Measurements from ENCODE around the gene PHC2. TPM values are rescaled to one million over a fixed set of nuclear protein-coding genes. Genes with fewer than 3 reads are reported as not detected.

The PHC2 gene
- total and polyA plus RNA-seq, 4 donors = 79.9 to 311 (median 121) TPM

GRCh38 chr1:33393991-33394390 is 36.9 kb downstream of the PHC2 start:
- H3K9ac ChIP-seq (ENCODE audit: insufficient read depth in 1 of 2, low read length in 2 of 2) = no peak overlapping the region
- TF ChIP-seq CTCF (IDR thresholded peaks at IDR 0.05; ENCODE audit: control extremely low read depth, extremely low read depth) = no peak
- ATAC-seq (ENCODE audit: insufficient read depth, low FRiP score) = no peak
- H3K9me3 ChIP-seq (ENCODE audit: control insufficient read depth in 4 of 4, insufficient read depth in 3 of 4, low read length in 3 of 4) = no peaks in the 10 kb centered on the region
- no peaks in the 10 kb centered on the region for H3K27me3 ChIP-seq (ENCODE audit: control insufficient read depth in 3 of 3, insufficient read depth in 3 of 3, low read length in 2 of 3)
- no peak overlapping the region for H3K4me3 ChIP-seq
- no peak overlapping the region for H3K27ac ChIP-seq (ENCODE audit: low read depth in 1 of 2, low read length in 1 of 2)
- H3K4me1 ChIP-seq (ENCODE audit: control insufficient read depth in 5 of 5, insufficient read depth in 5 of 5, low read length in 5 of 5) = peaks cover 5 to 25% (median 8%) of the 10 kb centered on the region in 5 donors
- no peaks in the 10 kb centered on the region for H3K36me3 ChIP-seq (ENCODE audit: control insufficient read depth in 4 of 4, insufficient read depth in 4 of 4, low read length in 4 of 4)
- DNase-seq = no peak

- Histone ChIP-seq H3K27ac (ENCODE audit: low read depth in 1 of 2, low read length in 1 of 2) (no peak overlapping the region), H3K27me3 (ENCODE audit: control insufficient read depth in 3 of 3, insufficient read depth in 3 of 3, low read length in 2 of 3) (no peaks in the 10 kb centered on the region), H3K9ac (ENCODE audit: insufficient read depth in 1 of 2, low read length in 2 of 2) (no peak overlapping the region), H3K36me3 (ENCODE audit: control insufficient read depth in 4 of 4, insufficient read depth in 4 of 4, low read length in 4 of 4) (no peaks in the 10 kb centered on the region), H3K4me3 (no peak overlapping the region), H3K9me3 (ENCODE audit: control insufficient read depth in 4 of 4, insufficient read depth in 3 of 4, low read length in 3 of 4) (no peaks in the 10 kb centered on the region), H3K4me1 (ENCODE audit: control insufficient read depth in 5 of 5, insufficient read depth in 5 of 5, low read length in 5 of 5) (peaks cover 5 to 28% (median 9%) of the 10 kb centered on the region in 5 donors)
- 62 to 73% methylated on average over 2 of the region's 2 CpGs for WGBS, 2 donors
- no peak for TF ChIP-seq CTCF (IDR thresholded peaks at IDR 0.05; ENCODE audit: control extremely low read depth, extremely low read depth)
- DNase-seq (no peak), ATAC-seq (ENCODE audit: insufficient read depth, low FRiP score) (no peak)
Measured at GRCh38 chr1:33393524-33393923, 37.4 kb downstream of the PHC2 start.

- Histone ChIP-seq H3K9ac (ENCODE audit: insufficient read depth in 1 of 2, low read length in 2 of 2) (no peak overlapping the region), H3K9me3 (ENCODE audit: control insufficient read depth in 4 of 4, insufficient read depth in 3 of 4, low read length in 3 of 4) (no peaks in the 10 kb centered on the region), H3K4me1 (ENCODE audit: control insufficient read depth in 5 of 5, insufficient read depth in 5 of 5, low read length in 5 of 5) (peaks cover 5 to 25% (median 8%) of the 10 kb centered on the region in 5 donors), H3K27me3 (ENCODE audit: control insufficient read depth in 3 of 3, insufficient read depth in 3 of 3, low read length in 2 of 3) (no peaks in the 10 kb centered on the region), H3K36me3 (ENCODE audit: control insufficient read depth in 4 of 4, insufficient read depth in 4 of 4, low read length in 4 of 4) (no peaks in the 10 kb centered on the region), H3K27ac (ENCODE audit: low read depth in 1 of 2, low read length in 1 of 2) (no peak overlapping the region), H3K4me3 (no peak overlapping the region)
- TF ChIP-seq CTCF (IDR thresholded peaks at IDR 0.05; ENCODE audit: control extremely low read depth, extremely low read depth) = no peak
- ATAC-seq (ENCODE audit: insufficient read depth, low FRiP score) (no peak), DNase-seq (peak; percentile 66 to 78 (median 78))
- WGBS, 2 donors = 42 to 59% methylated on average over 3 of the region's 3 CpGs
Measured at GRCh38 chr1:33392639-33393038, 38.3 kb downstream of the PHC2 start.

- WGBS, 2 donors = 85 to 89% methylated on average over 8 of the region's 8 CpGs
- H3K27me3 ChIP-seq (ENCODE audit: control insufficient read depth in 3 of 3, insufficient read depth in 3 of 3, low read length in 2 of 3) = no peaks in the 10 kb centered on the region
- H3K4me3 ChIP-seq = peak overlapping the region; percentile 5
- no peaks in the 10 kb centered on the region for H3K9me3 ChIP-seq (ENCODE audit: control insufficient read depth in 4 of 4, insufficient read depth in 3 of 4, low read length in 3 of 4)
- H3K9ac ChIP-seq (ENCODE audit: insufficient read depth in 1 of 2, low read length in 2 of 2) = no peak overlapping the region
- no peak for ATAC-seq (ENCODE audit: insufficient read depth, low FRiP score)
- TF ChIP-seq CTCF (IDR thresholded peaks at IDR 0.05; ENCODE audit: control extremely low read depth, extremely low read depth) = no peak
- no peak overlapping the region for H3K27ac ChIP-seq (ENCODE audit: low read depth in 1 of 2, low read length in 1 of 2)
- no peaks in the 10 kb centered on the region for H3K36me3 ChIP-seq (ENCODE audit: control insufficient read depth in 4 of 4, insufficient read depth in 4 of 4, low read length in 4 of 4)
- peaks cover 5 to 25% (median 7%) of the 10 kb centered on the region in 5 donors for H3K4me1 ChIP-seq (ENCODE audit: control insufficient read depth in 5 of 5, insufficient read depth in 5 of 5, low read length in 5 of 5)
- DNase-seq = no peak
Measured at GRCh38 chr1:33392206-33392605, 38.7 kb downstream of the PHC2 start.

All from lung (tissue), 12 donors.